K562 (cell line): ENCODE data around the gene TTN. TPM values are rescaled to one million over a fixed set of nuclear protein-coding genes. Genes with fewer than 3 reads are reported as not detected.

ENCODE experiments used
- ESRRA ChIP-seq: fragments of 450-650 bp; IDR thresholded peaks from 2 replicates; pipeline ENCODE4 v1.6.1; 2014; ENCODE audit warnings: low read depth, mild to moderate bottlenecking, moderate library complexity, borderline replicate concordance
- IRF2 ChIP-seq: sonication (generic); formaldehyde crosslinking; IDR thresholded peaks from 2 replicates; pipeline ENCODE4 v1.8.1; 2022; ENCODE audit warnings: mild to moderate bottlenecking, missing genetic modification reagents
- MEF2A ChIP-seq: IDR thresholded peaks from 2 replicates; pipeline ENCODE4 v1.6.1; 2011; ENCODE audit warnings: low read depth, mild to moderate bottlenecking, low read length, moderate library complexity; ENCODE audit not compliant: control insufficient read depth
- RBM15 ChIP-seq: fragments of 200-400 bp; formaldehyde crosslinking; IDR thresholded peaks from 2 replicates; pipeline ENCODE4 v1.6.1; 2018; ENCODE audit warnings: mild to moderate bottlenecking, low read length, moderate library complexity; ENCODE audit not compliant: insufficient read depth
- ZBTB7A ChIP-seq: IDR thresholded peaks from 2 replicates; pipeline ENCODE4 v1.6.1; 2011; ENCODE audit warnings: low read depth, mild to moderate bottlenecking, low read length, moderate library complexity, borderline replicate concordance; ENCODE audit not compliant: control insufficient read depth
- ZNF699 ChIP-seq: fragments of 250-450 bp; sonication (Bioruptor Pico); IDR thresholded peaks from 2 replicates; pipeline ENCODE4 v1.8.0; 2021; ENCODE audit warnings: mild to moderate bottlenecking, moderate library complexity; ENCODE audit not compliant: insufficient replicate concordance
- polyA plus RNA-seq, 8 experiments: library from polyadenylated mRNA; depleted of rRNA in 4 of 8; stranded (reverse) in 5 of 8; unstranded in 3 of 8; fragments of >200 nt; fragmentation: Nextera tagmentation in 2 of 8; fragmentation: Illumina TruSeq in 1 of 8; extraction: Ambion mirVana in 2 of 8; extraction: Trizol in 1 of 8; gene quantifications; 2 replicates each; pipeline versions ENCODE4 v1.2.1 to v1.2.3, GENCODE V29; 2011 to 2014; ENCODE audit warnings: inconsistent platforms in 1 of 8, missing spikeins in 1 of 8
- total RNA-seq, 7 experiments: library from RNA; depleted of rRNA in 6 of 7; stranded (reverse); fragments of >200 nt in 6 of 7; fragmentation: Illumina TruSeq in 2 of 7; extraction: Trizol in 2 of 7; gene quantifications; 2 replicates each; pipeline versions ENCODE4 v1.2.1 to v1.2.3, GENCODE V29; 2011 to 2021; ENCODE audit warnings: low replicate concordance in 1 of 7
- TF ChIP-seq, protein P1 (sequence below): sonication (generic); formaldehyde crosslinking; IDR thresholded peaks from 2 replicates; pipeline ENCODE4 v1.8.1; 2023; ENCODE audit warnings: mild to moderate bottlenecking, missing genetic modification reagents
- TF ChIP-seq, protein P2 (sequence below), 2 experiments: fragments of 450-650 bp; formaldehyde crosslinking in 1 of 2; IDR thresholded peaks; 2 replicates each; pipeline versions ENCODE4 v1.4.0 to v1.6.1; 2014 to 2020; ENCODE audit warnings: mild to moderate bottlenecking in 2 of 2, borderline replicate concordance in 1 of 2, low read depth in 1 of 2
- TF ChIP-seq, protein P3 (sequence below): fragments of 450-650 bp; IDR thresholded peaks from 2 replicates; pipeline ENCODE4 v1.7.1; 2018; ENCODE audit warnings: mild to moderate bottlenecking, low read depth; ENCODE audit not compliant: partially characterized antibody

TTN gene
- total and polyA plus RNA-seq, 9 of the 15 experiments (the other 6 are each of a cell fraction or from before 2014, with no cell fraction given), result under 0.01 to 0.20 (median 0.04) TPM; not detected in 1

DNA sequence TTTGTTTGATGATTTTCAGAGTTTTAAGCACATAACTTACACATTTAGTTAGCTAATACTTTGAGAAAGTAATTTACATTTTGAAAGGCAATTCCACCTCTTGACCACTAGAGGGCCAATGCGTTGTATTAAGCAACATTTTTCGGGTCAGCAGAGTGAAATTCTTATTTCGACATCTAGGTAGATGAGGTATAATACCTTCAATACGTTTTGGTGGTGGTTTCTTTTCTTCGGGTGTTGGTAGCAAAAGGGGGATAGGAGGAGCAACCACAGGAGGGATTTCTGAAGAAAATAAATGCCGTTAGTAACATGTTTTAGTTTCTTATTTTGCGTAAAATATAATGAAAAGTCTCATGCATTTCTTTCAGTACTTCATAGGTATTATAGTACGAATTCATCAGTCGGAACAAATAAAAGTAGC is 106.3 kb downstream of the TTN start (continued):
- TF ChIP-seq MEF2A (no peak), IRF2 (no peak), ZNF699 (CRISPR knock-in tag) (no peak), RBM15 (no peak), ZBTB7A (no peak), ESRRA (no peak)
- TF ChIP-seq, protein P1, sequence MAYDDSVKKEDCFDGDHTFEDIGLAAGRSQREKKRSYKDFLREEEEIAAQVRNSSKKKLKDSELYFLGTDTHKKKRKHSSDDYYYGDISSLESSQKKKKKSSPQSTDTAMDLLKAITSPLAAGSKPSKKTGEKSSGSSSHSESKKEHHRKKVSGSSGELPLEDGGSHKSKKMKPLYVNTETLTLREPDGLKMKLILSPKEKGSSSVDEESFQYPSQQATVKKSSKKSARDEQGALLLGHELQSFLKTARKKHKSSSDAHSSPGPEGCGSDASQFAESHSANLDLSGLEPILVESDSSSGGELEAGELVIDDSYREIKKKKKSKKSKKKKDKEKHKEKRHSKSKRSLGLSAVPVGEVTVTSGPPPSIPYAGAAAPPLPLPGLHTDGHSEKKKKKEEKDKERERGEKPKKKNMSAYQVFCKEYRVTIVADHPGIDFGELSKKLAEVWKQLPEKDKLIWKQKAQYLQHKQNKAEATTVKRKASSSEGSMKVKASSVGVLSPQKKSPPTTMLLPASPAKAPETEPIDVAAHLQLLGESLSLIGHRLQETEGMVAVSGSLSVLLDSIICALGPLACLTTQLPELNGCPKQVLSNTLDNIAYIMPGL (CRISPR knock-in tag), result no peak
- TF ChIP-seq, protein P2, sequence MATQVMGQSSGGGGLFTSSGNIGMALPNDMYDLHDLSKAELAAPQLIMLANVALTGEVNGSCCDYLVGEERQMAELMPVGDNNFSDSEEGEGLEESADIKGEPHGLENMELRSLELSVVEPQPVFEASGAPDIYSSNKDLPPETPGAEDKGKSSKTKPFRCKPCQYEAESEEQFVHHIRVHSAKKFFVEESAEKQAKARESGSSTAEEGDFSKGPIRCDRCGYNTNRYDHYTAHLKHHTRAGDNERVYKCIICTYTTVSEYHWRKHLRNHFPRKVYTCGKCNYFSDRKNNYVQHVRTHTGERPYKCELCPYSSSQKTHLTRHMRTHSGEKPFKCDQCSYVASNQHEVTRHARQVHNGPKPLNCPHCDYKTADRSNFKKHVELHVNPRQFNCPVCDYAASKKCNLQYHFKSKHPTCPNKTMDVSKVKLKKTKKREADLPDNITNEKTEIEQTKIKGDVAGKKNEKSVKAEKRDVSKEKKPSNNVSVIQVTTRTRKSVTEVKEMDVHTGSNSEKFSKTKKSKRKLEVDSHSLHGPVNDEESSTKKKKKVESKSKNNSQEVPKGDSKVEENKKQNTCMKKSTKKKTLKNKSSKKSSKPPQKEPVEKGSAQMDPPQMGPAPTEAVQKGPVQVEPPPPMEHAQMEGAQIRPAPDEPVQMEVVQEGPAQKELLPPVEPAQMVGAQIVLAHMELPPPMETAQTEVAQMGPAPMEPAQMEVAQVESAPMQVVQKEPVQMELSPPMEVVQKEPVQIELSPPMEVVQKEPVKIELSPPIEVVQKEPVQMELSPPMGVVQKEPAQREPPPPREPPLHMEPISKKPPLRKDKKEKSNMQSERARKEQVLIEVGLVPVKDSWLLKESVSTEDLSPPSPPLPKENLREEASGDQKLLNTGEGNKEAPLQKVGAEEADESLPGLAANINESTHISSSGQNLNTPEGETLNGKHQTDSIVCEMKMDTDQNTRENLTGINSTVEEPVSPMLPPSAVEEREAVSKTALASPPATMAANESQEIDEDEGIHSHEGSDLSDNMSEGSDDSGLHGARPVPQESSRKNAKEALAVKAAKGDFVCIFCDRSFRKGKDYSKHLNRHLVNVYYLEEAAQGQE (IDR thresholded peaks at IDR 0.05; ENCODE audit: borderline replicate concordance), result peak; percentile 24; the same call in 1 of the 2 replicates
- TF ChIP-seq, protein P2 (CRISPR knock-in tag; IDR thresholded peaks at IDR 0.05; ENCODE audit: low read depth), result no peak
- TF ChIP-seq, protein P3, sequence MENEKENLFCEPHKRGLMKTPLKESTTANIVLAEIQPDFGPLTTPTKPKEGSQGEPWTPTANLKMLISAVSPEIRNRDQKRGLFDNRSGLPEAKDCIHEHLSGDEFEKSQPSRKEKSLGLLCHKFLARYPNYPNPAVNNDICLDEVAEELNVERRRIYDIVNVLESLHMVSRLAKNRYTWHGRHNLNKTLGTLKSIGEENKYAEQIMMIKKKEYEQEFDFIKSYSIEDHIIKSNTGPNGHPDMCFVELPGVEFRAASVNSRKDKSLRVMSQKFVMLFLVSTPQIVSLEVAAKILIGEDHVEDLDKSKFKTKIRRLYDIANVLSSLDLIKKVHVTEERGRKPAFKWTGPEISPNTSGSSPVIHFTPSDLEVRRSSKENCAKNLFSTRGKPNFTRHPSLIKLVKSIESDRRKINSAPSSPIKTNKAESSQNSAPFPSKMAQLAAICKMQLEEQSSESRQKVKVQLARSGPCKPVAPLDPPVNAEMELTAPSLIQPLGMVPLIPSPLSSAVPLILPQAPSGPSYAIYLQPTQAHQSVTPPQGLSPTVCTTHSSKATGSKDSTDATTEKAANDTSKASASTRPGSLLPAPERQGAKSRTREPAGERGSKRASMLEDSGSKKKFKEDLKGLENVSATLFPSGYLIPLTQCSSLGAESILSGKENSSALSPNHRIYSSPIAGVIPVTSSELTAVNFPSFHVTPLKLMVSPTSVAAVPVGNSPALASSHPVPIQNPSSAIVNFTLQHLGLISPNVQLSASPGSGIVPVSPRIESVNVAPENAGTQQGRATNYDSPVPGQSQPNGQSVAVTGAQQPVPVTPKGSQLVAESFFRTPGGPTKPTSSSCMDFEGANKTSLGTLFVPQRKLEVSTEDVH, result no peak
